IMR-90 (cell line): ENCODE results near the gene SMTN.

ENCODE experiments used
- BHLHE40 ChIP-seq: fragments of 150-350 bp; IDR thresholded peaks from 2 replicates; pipeline ENCODE4 v1.6.1; 2016; ENCODE audit warnings: mild to moderate bottlenecking, low read depth, low read length
- CEBPB ChIP-seq: IDR thresholded peaks from 2 replicates; pipeline ENCODE4 v1.6.1; 2012; ENCODE audit warnings: low read depth, low read length, improper control_type of control experiment
- CHD1 ChIP-seq: IDR thresholded peaks from 2 replicates; pipeline ENCODE4 v1.6.1; 2012; ENCODE audit warnings: low read depth, low read length, improper control_type of control experiment
- FOS ChIP-seq: fragments of 150-350 bp; IDR thresholded peaks from 2 replicates; pipeline ENCODE4 v1.6.1; 2016; ENCODE audit warnings: low read depth, low read length
- MAFK ChIP-seq: IDR thresholded peaks from 2 replicates; pipeline ENCODE4 v1.6.1; 2012; ENCODE audit warnings: low read depth, low read length, improper control_type of control experiment
- MAZ ChIP-seq: IDR thresholded peaks from 2 replicates; pipeline ENCODE4 v1.6.1; 2012; ENCODE audit warnings: low read depth, mild to moderate bottlenecking, low read length, improper control_type of control experiment, moderate library complexity, borderline replicate concordance
- MXI1 ChIP-seq: IDR thresholded peaks from 2 replicates; pipeline ENCODE4 v1.6.1; 2012; ENCODE audit warnings: low read depth, mild to moderate bottlenecking, low read length, moderate library complexity, borderline replicate concordance
- POLR2A ChIP-seq: IDR thresholded peaks from 2 replicates; pipeline ENCODE4 v1.6.1; 2012; ENCODE audit warnings: mild to moderate bottlenecking, low read depth, low read length
- RAD21 ChIP-seq: IDR thresholded peaks from 2 replicates; pipeline ENCODE4 v1.6.1; 2012; ENCODE audit warnings: low read length, improper control_type of control experiment
- RCOR1 ChIP-seq: IDR thresholded peaks from 2 replicates; pipeline ENCODE4 v1.6.1; 2012; ENCODE audit warnings: mild to moderate bottlenecking, low read length, improper control_type of control experiment; ENCODE audit not compliant: insufficient replicate concordance
- SMC3 ChIP-seq: fragments of 150-350 bp; IDR thresholded peaks from 2 replicates; pipeline ENCODE4 v1.6.1; 2016; ENCODE audit warnings: low read depth, mild to moderate bottlenecking, antibody characterized with exemption, low read length, moderate library complexity
- TF ChIP-seq, protein P1 (sequence below): conservative IDR thresholded peaks from 2 replicates; pipeline ENCODE4 v1.5.1; 2012; ENCODE audit warnings: mild to moderate bottlenecking, low read depth, low read length, improper control_type of control experiment
- TF ChIP-seq, protein P2 (sequence below): fragments of 150-350 bp; IDR thresholded peaks from 2 replicates; pipeline ENCODE4 v1.6.1; 2016; ENCODE audit warnings: low read depth, mild to moderate bottlenecking, low read length, moderate library complexity, borderline replicate concordance
- TF ChIP-seq, protein P3 (sequence below): fragments of 150-350 bp; IDR thresholded peaks from 2 replicates; pipeline ENCODE4 v1.6.1; 2017; ENCODE audit warnings: mild to moderate bottlenecking, antibody characterized with exemption, low read length, low read depth

DNA sequence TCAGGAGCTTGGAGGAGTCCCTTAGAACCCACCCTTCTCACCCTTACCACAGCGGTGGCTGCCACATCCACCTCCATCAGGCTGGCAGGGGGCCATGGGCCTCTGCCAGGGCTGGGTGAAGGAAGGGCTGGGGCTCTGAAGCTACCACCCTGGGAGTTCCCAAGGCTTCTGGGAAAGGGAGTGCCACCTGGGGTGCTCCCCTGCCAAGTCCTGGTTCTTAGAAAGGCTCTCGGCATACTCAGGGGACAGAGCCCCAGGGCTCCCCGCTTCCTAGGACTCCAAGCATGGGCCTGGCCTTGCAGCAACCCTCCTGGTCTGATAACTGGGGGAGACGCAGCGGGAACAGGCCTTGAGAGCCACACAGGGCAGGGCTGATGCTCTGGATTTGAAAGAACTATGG lies 59.6 kb downstream of the SMTN start:
- TF ChIP-seq MXI1 = no peak
- TF ChIP-seq CHD1 = no peak
- TF ChIP-seq, protein P1, sequence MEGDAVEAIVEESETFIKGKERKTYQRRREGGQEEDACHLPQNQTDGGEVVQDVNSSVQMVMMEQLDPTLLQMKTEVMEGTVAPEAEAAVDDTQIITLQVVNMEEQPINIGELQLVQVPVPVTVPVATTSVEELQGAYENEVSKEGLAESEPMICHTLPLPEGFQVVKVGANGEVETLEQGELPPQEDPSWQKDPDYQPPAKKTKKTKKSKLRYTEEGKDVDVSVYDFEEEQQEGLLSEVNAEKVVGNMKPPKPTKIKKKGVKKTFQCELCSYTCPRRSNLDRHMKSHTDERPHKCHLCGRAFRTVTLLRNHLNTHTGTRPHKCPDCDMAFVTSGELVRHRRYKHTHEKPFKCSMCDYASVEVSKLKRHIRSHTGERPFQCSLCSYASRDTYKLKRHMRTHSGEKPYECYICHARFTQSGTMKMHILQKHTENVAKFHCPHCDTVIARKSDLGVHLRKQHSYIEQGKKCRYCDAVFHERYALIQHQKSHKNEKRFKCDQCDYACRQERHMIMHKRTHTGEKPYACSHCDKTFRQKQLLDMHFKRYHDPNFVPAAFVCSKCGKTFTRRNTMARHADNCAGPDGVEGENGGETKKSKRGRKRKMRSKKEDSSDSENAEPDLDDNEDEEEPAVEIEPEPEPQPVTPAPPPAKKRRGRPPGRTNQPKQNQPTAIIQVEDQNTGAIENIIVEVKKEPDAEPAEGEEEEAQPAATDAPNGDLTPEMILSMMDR = no peak
- no peak for TF ChIP-seq BHLHE40
- TF ChIP-seq POLR2A = no peak
- TF ChIP-seq, protein P2, sequence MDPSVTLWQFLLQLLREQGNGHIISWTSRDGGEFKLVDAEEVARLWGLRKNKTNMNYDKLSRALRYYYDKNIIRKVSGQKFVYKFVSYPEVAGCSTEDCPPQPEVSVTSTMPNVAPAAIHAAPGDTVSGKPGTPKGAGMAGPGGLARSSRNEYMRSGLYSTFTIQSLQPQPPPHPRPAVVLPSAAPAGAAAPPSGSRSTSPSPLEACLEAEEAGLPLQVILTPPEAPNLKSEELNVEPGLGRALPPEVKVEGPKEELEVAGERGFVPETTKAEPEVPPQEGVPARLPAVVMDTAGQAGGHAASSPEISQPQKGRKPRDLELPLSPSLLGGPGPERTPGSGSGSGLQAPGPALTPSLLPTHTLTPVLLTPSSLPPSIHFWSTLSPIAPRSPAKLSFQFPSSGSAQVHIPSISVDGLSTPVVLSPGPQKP = no peak
- TF ChIP-seq FOS = no peak
- no peak for TF ChIP-seq MAZ
- TF ChIP-seq MAFK = no peak
- no peak for TF ChIP-seq CEBPB
- no peak for TF ChIP-seq SMC3
- TF ChIP-seq RCOR1 = no peak
- TF ChIP-seq, protein P3, sequence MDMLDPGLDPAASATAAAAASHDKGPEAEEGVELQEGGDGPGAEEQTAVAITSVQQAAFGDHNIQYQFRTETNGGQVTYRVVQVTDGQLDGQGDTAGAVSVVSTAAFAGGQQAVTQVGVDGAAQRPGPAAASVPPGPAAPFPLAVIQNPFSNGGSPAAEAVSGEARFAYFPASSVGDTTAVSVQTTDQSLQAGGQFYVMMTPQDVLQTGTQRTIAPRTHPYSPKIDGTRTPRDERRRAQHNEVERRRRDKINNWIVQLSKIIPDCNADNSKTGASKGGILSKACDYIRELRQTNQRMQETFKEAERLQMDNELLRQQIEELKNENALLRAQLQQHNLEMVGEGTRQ = no peak
- TF ChIP-seq RAD21 = no peak
